ENCODE measurements around the gene HK1.

The HK1 gene

DNA sequence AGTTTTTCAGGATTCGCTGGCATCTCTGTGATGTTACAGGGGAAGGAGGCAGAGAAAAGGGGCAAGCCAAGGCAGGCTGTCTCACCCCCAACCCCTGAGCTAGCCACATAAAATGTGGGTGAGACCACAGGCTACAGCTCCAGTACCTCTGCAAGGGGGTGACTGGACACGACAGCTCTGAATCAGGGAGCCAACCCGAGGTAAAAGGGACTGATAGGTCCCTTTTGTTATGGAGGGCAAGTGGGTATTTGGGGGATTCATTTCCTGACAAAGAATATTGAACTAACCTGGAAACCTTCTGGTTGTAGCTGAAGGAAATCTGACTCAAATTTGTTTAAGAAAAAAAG, 71.2 kb downstream of the HK1 start:
- no peak for DNase-seq (ENCODE audit: low spot score)

DNA sequence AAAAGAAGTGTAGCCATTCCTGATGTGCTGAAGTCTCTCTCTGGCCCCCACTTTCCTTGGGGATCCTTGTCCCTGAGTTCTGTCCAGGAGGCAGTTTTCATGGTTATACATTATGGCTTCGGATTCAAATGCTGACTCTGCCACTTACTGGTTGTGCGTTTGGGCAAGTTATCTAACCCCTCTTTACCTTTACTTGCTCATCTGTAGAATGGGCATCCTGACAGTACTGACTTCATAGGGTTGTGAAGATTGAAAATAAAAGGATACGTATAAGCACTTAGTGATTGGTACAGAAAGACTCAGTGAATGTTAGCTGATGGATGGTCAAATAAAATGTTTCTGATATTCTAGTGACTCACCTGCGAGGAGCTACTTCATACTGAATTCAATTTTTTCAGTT, 73.3 kb downstream of the HK1 start:
- no peak for DNase-seq (ENCODE audit: low spot score)

DNA sequence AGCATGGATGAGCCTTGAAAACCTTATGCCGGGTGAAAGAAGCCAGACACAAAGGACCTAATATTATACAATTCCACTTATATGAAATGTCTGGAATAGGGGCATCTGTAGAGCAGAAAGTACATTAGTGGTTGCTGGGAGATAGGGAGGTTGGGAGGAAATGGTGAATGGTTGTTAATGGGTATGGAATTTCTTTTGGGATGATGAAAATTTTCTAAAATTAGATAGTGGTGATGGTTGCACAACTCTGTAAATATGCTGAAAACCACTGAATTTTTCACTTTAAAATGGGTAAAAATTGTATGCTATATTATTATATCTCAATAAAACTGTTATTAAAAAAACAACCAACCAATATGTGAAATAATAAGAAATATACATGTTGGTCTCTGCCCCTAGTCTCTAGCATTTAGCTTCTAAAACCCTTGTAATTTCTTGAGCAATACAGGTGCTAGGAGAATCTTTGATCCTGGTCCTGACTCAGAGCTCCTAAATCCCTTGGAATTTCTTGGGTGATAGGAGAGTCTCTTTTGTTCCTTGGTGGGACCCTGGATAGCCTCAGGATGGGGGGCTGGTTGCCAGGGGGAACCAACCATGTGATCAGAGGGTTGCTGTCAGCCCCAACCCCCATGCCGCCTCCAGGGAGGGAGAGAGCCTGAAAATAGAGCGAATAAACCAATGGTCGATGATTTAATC, 74.4 kb downstream of the HK1 start:
- DNase-seq (ENCODE audit: low spot score) = no peak

DNA sequence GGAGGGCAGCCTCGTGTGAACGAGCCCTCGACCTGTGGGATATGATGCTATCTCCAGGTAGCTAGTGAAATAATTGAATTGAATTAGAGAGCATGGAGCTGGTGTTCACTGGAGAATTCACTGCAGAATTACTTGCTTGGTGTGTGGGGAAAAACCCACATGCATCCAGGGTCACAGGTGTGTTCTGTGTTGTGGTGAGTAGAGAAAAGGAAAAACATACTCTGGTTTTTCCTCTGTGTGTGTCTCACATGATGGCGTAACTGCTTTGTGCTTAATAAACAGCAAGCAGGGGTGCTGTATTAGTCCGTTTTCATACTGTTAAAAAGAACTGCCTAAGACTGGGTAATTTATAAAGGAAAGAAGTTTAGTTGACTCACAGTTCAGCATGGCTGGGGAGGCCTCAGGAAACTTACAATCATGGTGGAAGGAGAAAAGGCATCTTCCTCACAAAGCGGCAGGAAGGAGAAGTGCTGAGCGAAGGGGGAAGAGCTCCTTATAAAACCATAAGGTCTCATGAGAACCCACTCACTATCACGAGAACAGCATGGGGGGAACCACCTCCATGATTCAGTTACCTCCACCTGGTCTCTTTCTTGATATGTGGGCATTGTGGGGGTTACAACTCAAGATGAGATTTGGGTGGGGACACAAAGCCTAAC, 75.8 kb downstream of the HK1 start:
- no peak for DNase-seq (ENCODE audit: low spot score)

DNA sequence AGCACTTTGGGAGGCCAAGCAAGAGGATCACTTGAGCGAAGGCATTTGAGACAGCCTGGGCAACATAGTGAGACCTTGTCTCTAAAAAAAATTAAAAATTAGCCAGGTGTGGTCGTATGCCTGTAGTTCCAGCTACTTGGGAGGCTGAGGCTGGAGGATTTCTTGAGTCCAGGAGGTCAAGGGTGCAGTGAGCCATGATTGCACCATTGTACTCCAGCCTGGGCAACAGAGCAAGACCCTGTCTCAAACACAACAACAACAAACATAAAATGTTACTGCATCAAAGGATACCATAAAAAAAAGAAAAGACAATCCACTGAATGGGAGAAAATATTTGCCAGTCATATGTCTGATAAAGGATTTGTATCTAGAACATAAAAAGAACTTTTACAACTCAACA, 77.9 kb downstream of the HK1 start:
- no peak for DNase-seq (ENCODE audit: low spot score)

DNA sequence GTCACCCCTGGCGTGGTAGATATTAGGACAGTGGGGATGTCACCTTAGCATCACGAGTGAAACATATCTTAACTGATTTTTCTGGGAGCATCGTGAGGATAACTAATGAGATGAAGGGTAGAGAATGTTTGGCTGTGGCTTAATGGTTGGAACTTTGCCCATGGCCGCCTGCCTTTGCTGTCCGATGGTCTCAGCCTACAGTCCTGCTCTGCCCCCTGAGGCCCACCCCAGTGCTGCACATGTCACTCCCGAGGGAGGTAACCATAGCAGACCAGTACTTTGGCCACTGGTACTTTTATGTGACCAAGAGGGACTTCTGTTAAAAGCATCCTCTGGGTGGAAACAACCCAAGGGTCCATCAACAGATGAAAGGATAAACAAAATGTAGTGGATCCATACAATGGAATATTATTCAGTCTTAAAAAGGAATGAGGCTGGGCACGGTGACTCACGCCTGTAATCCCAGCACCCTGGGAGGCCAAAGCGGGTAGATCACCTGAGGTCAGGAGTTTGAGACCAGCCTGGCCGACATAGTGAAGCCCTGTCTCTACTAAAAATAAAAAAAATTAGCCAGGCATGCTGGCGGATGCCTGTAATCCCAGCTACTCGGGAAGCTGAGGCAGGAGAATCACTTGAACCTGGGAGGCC, 80.0 kb downstream of the HK1 start:
- no peak for DNase-seq (ENCODE audit: low spot score)

DNA sequence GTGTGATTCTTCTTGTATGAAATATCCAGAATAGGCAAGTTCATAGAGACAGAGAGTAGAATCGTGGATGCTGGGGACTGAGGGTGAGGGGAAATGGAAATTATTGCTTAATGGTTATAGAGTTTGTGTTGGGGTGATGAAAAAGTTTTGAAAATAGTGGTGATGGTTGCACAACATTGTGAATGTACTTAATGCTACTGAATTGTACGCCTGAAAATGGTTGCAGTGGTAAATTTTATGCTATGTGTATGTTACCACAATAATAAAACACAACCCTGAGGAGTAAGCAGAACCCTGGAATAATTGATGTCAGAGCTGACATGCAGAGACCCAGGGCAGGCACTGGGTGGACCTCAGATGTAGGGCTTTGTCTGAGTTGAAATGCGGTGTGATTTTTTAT, 80.9 kb downstream of the HK1 start:
- no peak for DNase-seq (ENCODE audit: low spot score)

DNA sequence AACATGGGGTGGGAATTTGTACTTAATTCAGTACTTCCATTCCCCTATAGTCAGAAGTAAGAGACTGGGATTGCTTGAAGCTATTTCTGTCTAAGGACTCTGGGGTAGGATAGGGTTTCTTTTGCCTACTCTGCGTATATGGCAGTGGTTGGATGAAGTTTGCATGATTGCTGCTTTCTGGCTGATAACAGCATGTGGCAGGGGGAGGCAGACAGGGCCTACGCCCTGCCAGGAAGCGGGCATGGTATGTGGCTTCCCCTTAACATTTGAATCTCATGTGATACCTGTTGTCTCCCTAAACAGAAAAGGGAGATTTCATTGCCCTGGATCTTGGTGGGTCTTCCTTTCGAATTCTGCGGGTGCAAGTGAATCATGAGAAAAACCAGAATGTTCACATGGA, 81.3 kb downstream of the HK1 start:
- no peak for DNase-seq (ENCODE audit: low spot score)

DNA sequence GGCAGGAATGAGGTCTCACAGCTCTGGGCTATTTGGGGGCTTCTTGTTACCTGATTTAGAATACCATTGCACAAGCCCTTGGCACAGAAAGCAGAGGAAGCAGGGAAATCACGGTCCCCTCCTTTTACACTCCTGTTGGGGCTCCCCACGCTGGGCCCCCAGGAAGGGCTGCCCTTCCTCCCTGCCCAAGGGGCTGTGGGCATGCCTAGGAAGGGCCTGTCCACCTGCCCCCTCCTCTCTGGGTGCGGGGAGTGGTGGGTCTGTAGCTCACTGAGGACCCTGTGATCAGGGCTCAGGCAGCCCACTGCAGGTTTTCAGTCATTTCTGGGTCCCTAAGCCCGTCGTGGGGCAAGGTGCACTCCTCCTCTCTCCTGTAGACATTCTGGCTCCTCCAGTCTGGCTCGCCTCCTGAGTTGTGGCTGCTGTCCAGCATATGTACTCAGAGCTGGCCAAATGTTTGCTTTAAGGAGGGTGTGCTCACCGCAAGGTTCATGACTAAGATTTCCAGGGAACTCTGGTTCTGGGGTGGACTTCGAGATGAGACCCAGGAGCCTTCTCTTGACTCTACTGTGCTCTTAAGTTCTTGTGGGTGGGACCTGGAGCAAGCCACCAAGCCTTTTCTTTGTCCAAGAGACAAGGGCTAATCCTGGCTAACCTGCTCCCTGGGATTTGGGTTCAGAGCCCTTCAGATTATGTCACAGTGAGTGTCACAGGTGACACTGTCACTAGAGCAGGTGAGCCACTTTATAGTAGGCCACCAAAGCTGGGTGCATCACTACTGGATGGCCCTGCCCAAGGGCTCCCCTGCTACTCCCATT, 82.4 kb downstream of the HK1 start:
- peak; percentile 92 for DNase-seq (ENCODE audit: low spot score)

DNA sequence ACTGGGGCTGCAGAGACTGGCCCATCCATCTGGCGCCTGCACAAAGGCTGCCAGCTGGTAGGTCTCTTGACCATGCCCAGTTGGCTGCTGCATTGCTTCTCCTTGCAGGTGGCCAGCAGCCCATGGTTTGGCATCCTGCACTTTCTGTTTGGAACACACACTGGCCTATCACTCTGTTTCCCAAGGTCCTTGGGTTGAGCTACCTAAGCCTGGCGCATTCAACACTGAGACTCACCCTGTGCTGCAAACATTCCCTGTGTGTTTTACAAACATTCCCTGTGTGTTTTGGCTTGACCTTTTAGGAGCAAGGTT, 83.0 kb downstream of the HK1 start:
- peak; percentile 97 for DNase-seq (ENCODE audit: low spot score)

DNA sequence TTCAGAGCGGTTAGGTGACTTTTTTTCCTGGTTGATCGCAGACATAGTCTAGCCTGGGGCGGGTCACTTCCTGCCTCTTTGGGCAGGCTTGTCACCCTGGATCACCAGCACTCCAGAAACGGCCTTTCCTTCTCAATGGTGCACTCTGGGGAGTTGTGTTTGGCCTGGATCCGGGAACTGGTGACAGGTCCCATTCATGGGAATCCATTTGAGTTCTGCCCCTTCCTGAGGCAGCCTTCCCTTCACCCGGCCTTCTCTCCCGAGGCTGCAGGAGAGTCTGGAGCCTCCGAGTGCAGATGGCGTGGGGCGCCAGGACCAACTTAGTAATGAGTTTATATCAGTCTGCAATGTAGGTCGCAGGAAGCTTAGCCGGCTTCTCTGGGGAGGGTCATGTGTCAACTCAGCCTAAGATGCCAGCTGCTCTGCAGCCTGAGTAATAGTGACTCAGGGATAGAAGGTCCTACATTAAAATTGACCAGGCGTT, 84.2 kb downstream of the HK1 start:
- DNase-seq (ENCODE audit: low spot score) = no peak

DNA sequence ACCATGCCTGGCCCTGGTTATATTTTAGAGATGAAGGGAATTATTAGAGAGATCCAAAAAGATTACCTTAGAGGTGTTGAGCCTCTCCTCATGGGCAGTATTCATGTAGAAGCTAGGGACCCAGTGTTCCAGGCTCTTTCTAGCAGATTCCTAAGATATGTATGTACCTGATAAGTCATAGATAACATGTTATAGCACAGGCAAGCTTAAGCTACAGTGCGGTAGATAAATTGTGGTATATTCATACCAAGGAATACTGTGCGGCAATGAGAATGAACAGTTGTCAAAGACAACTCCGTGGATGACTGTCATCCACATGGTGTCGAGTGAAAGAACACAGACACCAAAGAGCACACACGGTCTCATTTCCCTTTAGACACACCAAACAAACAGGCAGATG, 85.4 kb downstream of the HK1 start:
- no peak for DNase-seq (ENCODE audit: low spot score)

DNA sequence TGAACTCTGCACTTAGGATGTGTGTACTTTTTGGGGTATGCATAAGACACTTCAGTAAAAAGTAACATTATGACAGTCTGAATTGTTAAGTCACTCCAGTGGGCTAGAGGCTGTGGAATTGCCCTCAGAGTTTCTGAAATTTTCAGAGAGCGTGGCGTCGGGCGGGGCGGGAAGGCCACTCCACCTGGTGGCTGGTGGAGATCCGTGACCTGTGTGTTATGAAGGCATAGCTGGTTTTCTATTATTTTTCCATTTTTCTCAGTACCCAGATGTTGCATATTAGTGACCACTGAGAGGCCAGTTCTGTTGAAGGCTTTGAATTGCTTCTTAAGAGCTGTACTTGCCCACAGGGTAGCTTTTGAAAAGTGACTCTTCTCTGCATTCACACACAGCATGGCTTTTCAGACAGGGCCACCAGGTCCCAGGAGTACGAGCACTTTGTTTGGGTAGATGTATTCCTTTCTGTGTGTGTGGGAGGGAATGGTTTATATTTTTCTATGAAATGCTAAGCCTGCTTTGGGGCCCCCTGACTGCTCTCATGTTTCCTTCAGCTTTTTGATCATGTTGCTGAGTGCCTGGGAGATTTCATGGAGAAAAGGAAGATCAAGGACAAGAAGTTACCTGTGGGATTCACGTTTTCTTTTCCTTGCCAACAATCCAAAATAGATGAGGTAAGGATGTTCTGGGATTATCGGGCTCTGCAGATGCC, 86.1 kb downstream of the HK1 start:
- no peak for DNase-seq (ENCODE audit: low spot score)

DNA sequence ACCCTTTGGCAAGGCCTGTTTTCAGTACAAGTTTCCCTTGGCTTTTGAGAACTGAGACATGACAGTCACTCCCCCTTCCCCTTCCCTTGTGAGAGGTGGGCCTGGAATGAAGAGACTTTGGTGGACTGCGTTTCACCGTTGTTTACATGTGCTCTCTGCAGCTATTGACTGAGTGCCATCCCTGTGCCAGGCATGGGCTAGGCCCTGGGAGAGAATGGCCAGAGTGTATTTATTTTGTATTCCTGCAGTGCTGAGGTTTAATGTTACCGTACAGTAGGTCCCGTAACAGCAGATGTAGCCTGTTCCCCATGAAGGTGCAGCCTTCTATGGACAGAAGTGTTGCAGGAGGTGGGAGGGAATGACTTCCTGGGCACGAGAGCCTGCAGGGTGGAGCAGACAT, 88.4 kb downstream of the HK1 start:
- no peak for DNase-seq (ENCODE audit: low spot score)

DNA sequence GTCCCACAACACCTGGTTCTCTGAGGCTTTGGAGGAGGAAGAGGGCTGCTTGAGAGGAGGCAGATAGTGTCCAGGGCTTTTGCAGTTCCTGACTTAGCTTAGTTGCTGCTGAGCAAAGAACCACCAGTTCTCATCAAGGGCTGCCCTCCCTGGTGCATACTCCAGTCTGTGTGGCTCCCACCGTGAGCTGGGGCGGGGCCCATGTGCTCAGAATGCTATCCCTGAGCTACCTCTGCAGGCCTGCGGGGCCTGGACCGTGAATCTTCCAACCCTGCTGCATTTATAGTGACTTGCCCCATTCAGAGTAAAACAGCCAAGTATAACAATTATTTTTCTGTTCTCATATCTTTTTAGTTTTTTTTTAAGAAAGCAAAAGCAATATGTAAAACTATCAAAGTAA, 89.2 kb downstream of the HK1 start:
- no peak for DNase-seq (ENCODE audit: low spot score)

DNA sequence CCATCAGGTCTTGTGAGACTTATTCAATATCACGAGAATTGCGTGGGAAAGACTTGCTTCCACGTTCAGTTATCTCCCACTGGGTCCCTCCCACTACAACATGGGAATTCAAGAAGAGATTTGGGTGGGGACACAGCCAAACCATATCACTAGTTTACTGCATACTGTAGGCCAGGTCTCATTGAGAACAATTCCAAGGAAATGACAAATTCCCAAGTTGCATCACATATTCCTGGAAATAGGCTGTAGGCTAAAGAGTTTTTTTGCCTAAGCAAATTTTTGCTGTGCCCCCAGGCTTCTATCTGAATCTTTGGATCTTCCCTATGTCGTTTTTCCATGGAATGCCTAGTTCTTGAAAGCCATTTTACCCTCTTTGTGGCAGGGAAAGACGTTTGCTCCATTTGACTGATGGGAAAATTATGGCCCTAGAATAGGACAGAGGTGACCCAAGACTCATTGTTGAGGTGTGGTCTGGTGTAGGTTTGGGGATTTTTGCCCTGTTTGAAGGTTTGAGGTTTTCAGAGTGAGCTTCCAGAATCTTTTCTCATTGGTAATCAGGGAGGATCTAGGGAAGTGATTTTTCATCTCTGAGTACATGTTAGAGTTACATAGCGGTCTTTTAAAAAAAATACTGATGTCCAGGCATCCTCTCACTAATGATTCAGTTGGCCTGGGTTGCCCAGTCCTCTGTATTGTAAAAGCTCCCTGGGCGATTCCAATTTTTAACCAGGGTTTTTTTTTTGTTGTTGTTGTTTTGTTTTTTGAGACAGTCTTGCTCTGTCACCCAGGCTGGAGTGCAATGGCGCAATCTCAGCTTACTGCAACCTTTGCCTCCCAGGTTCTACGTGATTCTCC, 94.1 kb downstream of the HK1 start:
- DNase-seq (ENCODE audit: low spot score) = no peak

DNA sequence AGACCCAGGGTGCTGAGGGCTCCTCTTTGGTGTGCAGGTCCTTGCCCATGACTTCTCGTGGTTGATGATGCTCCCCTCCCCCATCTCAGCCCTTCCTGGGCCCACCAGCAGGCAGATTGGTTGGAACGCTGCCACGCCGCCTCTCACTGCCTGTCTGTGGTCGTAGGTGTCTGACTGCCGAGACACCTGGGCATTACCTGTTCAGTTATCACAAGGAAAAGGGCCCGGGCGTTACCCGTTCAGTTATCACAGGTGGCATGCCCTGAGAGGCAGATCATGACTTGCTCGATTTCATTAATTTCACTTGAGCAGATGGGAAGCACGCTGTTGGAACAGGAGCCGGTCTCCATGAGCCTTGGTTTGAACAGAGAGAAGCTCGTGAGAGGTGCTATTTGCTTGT, 95.9 kb downstream of the HK1 start:
- peak; percentile 74 for DNase-seq (ENCODE audit: low spot score)

DNA sequence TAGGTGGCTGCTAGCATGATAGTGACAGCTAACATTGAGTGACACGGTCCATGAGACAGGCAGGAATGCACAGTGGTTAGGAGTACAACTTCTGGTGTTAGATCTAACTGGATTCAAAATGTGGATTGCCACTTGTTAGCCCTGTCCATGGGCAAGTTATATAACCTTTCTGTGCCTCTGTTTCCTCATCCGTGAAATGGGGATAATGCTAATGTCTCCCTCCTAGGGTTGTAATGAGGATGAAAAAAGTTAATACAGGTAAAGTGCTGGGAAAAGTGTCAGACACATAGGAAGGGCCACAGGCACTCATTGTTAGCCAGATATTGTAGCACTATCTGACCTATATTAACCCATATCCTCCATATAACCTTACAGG, 96.6 kb downstream of the HK1 start:
- no peak for DNase-seq (ENCODE audit: low spot score)

DNA sequence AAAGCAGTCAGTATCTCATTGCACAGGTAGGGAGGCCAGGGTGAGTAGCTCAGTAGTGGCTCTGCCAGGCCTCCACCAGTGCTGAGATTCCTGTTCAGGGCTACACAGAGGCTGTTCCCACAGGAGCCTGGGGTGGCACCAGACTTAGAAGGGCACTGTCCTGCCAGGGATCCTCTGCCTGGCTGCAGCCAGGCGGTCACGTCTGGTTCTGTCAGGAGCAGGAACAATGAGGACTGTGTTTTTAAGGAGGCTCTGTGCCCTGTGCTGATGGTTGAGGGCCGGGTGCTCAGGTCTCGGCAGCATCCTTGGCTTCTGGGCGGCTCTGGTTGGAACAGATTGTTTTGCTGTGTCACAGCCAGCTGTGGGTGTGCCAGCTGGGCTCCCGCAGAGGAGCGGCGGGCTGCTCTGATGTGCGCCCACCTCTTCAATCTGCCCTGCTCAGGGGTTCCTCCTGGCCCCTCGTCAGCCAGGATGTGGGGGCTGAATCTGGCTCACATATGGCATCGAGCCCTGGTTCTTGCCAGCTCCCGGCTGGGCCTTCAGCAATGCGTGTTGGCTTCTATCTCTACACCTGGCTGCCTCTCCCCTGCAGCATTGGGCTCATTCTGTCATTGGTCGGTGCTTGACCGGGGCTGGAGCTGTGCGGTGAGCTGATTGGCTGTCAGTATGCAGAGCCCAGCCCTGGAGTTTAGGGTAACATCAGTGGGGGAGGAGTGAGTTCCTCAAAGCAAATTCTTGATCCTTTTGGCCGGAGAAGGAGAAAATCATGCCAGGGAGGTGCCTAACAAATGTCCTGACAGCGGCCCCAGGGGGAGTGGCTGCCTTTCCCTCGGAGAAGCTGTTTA, 97.2 kb downstream of the HK1 start:
- DNase-seq (ENCODE audit: low spot score) = peak; percentile 98

DNA sequence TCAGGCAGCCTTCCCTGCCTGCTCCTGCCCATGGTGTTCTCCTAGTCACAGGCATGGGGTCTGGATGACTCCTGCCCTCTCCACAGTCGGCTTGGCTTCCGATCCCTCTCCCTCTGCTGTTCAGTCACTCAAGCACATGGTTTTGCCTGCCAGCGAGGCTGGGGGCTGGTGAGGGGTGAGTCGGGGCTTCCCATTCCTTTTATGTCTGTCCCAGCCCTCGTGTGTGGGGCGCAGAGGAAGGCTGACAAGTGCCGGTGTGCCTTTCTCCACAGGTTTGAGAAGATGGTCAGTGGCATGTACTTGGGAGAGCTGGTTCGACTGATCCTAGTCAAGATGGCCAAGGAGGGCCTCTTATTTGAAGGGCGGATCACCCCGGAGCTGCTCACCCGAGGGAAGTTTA, 98.4 kb downstream of the HK1 start:
- no peak for DNase-seq (ENCODE audit: low spot score)
